ENCODE results near the gene IL5.

DNA sequence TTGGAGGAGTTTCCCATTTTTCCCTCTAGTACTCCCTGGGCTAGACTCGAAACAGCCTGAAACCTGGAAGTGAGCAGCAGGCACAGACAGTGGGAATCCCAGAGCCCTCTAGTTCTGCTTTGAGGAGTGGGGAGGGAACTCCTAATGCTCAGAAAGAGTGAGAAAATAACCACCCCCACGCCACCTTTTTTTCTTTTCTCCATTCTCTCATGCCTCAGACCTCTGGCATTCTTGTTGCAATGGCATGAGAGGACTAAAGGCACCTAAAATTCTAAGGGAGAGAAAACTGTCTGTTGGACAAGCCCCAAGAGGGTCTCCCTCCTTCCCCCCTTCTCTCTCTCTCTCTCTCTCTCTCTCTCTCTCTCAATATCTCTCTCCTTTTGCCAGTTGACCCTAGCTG, 37.7 kb downstream of the IL5 start:
- TF ChIP-seq, protein P1, sequence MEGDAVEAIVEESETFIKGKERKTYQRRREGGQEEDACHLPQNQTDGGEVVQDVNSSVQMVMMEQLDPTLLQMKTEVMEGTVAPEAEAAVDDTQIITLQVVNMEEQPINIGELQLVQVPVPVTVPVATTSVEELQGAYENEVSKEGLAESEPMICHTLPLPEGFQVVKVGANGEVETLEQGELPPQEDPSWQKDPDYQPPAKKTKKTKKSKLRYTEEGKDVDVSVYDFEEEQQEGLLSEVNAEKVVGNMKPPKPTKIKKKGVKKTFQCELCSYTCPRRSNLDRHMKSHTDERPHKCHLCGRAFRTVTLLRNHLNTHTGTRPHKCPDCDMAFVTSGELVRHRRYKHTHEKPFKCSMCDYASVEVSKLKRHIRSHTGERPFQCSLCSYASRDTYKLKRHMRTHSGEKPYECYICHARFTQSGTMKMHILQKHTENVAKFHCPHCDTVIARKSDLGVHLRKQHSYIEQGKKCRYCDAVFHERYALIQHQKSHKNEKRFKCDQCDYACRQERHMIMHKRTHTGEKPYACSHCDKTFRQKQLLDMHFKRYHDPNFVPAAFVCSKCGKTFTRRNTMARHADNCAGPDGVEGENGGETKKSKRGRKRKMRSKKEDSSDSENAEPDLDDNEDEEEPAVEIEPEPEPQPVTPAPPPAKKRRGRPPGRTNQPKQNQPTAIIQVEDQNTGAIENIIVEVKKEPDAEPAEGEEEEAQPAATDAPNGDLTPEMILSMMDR (IDR thresholded peaks at IDR 0.05) = no peak
- TF ChIP-seq POLR2A (IDR thresholded peaks at IDR 0.05) (no peak), POLR2AphosphoS5 (IDR thresholded peaks at IDR 0.05; ENCODE audit: insufficient read depth in 1 of 2, low read depth in 1 of 2) (no peak)

All from vagina (tissue), 2 donors.